ENCODE data around the gene ZNF366. TPM values are rescaled to one million over a fixed set of nuclear protein-coding genes. Genes with fewer than 3 reads are reported as not detected.

ZNF366 gene
- total RNA-seq, 6 experiments from 2014 or later: 0.77 to 2.3 (median 1.2) TPM

GRCh38 chr5:72506158-72506549, 1.1 kb downstream of the ZNF366 start:
- 58% methylated on average over 7 of the region's 7 CpGs for WGBS (ENCODE audit: insufficient coverage, low coverage, low lambda C conversion rate, missing lambda C conversion rate)
- Histone ChIP-seq H3K9me3 (no peaks in the 10 kb centered on the region), H3K4me1 (no peaks in the 10 kb centered on the region), H3K36me3 (no peaks in the 10 kb centered on the region), H3K27me3 (no peaks in the 10 kb centered on the region), H3K27ac (peak overlapping the region in 2 of 3 donors; percentile 9 to 29), H3K4me3 (peak overlapping the region in 2 of 3 donors; percentile 24 to 25)
- intact Hi-C loops (cut with DNase I): no loop called here
- DNase-seq (no peak), ATAC-seq (no peak)
- no peak for TF ChIP-seq POLR2A (IDR thresholded peaks at IDR 0.05)
- TF ChIP-seq CTCF (IDR thresholded peaks at IDR 0.05): no peak

- ATAC-seq (no peak), DNase-seq (no peak)
- Histone ChIP-seq H3K9me3 (no peaks in the 10 kb centered on the region), H3K36me3 (no peaks in the 10 kb centered on the region), H3K27me3 (no peaks in the 10 kb centered on the region), H3K27ac (peak overlapping the region; percentile 9 to 29 (median 10)), H3K4me1 (no peaks in the 10 kb centered on the region), H3K4me3 (peak overlapping the region in 2 of 3 donors; percentile 24 to 25)
- intact Hi-C loops (cut with DNase I): no loop called here
- WGBS (ENCODE audit: insufficient coverage, low coverage, low lambda C conversion rate, missing lambda C conversion rate): 47% methylated on average over 7 of the region's 7 CpGs
- TF ChIP-seq POLR2A (IDR thresholded peaks at IDR 0.05) (no peak), CTCF (IDR thresholded peaks at IDR 0.05) (no peak)
These were observed 1.6 kb downstream of the ZNF366 start for GRCh38 chr5:72505539-72506157.

- intact Hi-C loops (cut with DNase I): no loop called here
- no peak for ATAC-seq
- no peak for TF ChIP-seq CTCF (IDR thresholded peaks at IDR 0.05)
- DNase-seq: no peak
- Histone ChIP-seq H3K9me3 (no peaks in the 10 kb centered on the region), H3K4me1 (no peaks in the 10 kb centered on the region), H3K36me3 (no peaks in the 10 kb centered on the region), H3K4me3 (peak overlapping the region in 1 of 3 donors; percentile 24), H3K27ac (peak overlapping the region; percentile 9 to 18 (median 10)), H3K27me3 (no peaks in the 10 kb centered on the region)
- WGBS (ENCODE audit: insufficient coverage, low coverage, low lambda C conversion rate, missing lambda C conversion rate): 62% methylated on average over 5 of the region's 5 CpGs
These were observed 2.2 kb downstream of the ZNF366 start for GRCh38 chr5:72505016-72505415.

- TF ChIP-seq CTCF (IDR thresholded peaks at IDR 0.05) (no peak), POLR2A (IDR thresholded peaks at IDR 0.05) (no peak)
- H3K27me3 ChIP-seq: no peaks in the 10 kb centered on the region
- intact Hi-C loops (cut with DNase I): no loop called here
- no peak overlapping the region for H3K27ac ChIP-seq
- 68% methylated on average over 14 of the region's 14 CpGs for WGBS (ENCODE audit: insufficient coverage, low coverage, low lambda C conversion rate, missing lambda C conversion rate)
- no peaks in the 10 kb centered on the region for H3K4me1 ChIP-seq
- H3K36me3 ChIP-seq: no peaks in the 10 kb centered on the region
- H3K4me3 ChIP-seq: no peak overlapping the region
- no peaks in the 10 kb centered on the region for H3K9me3 ChIP-seq
- DNase-seq (no peak), ATAC-seq (peak; percentile 23 to 71 (median 65))
These were observed 3.2 kb downstream of the ZNF366 start for GRCh38 chr5:72503888-72504491.

All from right lobe of liver (tissue), 6 donors.